GM18498 (cell line): ENCODE data around the gene SLC12A4.
"Not testable (repeated sequence)": the region's sequence is repeated elsewhere in the genome, so short reads cannot be mapped to it uniquely, and the experiment has no call there.

Experiments
- ATAC-seq: cut with Tn5 transposase; IDR thresholded peaks from one replicate; pipeline ENCODE4 v1.9.1; 2021; ENCODE audit warnings: mild to moderate bottlenecking, moderate library complexity; ENCODE audit not compliant: unreplicated experiment

Gene SLC12A4

DNA sequence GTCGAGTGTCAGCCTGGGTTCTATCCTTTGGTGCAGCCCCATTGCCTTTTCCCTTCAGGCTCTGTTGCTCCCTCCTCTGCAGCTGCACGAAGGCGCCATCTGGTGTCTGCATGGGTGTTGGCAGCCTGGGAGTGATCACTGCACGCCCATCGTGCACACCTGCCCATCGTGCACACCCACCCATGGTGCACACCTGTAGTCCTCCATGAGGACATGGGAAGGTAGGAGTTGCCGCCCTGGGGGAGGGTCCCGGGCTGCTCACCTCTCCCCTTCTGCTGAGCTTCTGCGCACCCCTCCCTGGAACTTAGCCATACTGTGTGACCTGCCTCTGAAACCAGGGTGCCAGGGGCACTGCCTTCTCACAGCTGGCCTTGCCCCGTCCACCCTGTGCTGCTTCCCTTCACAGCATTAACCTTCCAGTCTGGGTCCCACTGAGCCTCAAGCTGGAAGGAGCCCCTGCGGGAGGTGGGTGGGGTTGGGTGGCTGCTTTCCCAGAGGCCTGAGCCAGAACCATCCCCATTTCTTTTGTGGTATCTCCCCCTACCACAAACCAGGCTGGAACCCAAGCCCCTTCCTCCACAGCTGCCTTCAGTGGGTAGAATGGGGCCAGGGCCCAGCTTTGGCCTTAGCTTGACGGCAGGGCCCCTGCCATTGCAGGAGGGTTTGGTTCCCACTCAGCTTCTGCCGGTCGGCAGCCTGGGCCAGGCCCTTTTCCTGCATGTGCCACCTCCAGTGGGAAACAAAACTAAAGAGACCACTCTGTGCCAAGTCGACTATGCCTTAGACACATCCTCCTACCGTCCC is 39.7 kb downstream of the SLC12A4 start:
- no peak for ATAC-seq

- ATAC-seq = no peak
These were observed 40.3 kb downstream of the SLC12A4 start for GRCh38 chr16:67928147-67928546.

GRCh38 chr16:67927131-67927941 is 41.1 kb downstream of the SLC12A4 start:
- ATAC-seq = no peak

DNA sequence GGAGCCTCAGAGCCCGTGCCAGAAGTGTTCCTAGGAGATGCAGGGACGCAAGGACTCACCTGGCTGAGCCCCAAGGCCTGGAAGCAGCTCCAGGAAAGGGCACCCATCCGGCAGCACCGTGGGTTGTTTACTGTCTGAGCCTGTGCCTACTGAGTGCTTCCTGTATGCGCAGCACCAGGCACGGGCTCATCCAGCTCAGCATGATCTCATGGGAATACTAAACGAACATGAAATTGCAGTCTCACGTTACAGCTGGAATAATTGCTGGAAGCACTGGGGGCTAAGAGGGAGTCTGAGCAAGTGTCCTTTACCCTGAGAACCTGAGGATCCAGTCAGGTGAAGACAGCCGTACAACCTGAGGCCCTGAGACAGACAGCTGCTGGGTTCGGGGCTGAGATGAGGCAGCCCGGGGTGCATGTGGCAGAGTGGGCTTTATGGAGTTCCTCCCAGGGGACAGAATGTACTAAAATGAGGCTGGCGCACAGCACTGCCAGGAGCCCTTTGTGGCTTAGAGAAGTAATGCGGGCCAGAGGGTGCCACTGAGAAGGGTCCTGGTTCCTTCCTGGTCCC is 42.2 kb downstream of the SLC12A4 start:
- no peak for ATAC-seq

- ATAC-seq = no peak
These were observed 44.1 kb downstream of the SLC12A4 start for GRCh38 chr16:67924140-67924906.

GRCh38 chr16:67923414-67924116 is 44.9 kb downstream of the SLC12A4 start:
- ATAC-seq = no peak

- ATAC-seq = no peak
These were observed 45.7 kb downstream of the SLC12A4 start for GRCh38 chr16:67922740-67923139.

GRCh38 chr16:67922221-67922620 is 46.2 kb downstream of the SLC12A4 start:
- no peak for ATAC-seq

DNA sequence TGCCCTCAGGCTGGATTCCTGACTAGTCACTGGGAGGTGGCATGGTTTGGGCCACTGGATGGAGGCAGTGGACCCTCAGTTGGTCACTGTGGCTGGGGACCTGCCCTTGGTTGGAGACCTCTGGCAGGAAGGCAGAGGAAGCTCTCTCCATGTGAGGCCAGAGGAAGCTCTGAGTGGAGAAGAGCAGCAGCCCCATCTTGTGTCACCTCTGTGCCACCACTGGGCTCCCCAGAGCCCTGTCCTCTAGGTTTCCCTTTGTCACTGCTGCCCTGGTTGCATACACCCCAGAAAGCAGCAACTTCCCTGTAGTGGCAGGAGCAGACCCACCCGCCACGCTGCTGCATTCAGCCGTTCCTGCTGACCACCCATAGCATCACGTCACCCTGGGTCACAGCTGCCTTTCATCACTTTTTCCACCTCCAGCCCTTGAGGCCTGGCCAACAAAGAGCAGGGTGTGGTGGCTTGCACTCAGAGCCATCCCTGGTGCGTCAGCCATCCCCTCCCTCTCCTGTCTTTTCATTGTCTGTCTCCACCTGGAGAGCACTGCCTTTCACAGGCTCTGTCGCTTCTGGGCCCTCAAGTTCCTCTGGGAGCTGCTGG is 48.7 kb downstream of the SLC12A4 start:
- ATAC-seq = no peak

DNA sequence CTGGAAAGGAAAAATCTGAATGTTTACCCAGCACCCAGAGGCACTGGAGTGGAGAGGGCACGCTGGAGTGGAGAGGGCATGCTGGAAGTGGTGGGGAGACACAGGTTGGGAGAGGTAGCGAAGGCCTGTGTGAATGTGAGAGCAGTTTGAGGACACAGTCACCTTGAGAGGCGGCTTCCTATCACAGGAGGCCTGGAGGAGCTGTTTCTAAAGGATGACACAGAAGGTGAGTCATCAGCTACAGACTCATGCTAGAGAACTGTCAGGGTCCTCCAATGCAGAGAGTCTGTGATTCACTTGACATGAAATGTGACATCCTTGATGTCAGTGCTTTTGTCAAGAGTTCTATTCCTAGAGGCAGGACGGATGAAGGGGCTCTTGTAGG is 50.6 kb downstream of the SLC12A4 start:
- no peak for ATAC-seq

DNA sequence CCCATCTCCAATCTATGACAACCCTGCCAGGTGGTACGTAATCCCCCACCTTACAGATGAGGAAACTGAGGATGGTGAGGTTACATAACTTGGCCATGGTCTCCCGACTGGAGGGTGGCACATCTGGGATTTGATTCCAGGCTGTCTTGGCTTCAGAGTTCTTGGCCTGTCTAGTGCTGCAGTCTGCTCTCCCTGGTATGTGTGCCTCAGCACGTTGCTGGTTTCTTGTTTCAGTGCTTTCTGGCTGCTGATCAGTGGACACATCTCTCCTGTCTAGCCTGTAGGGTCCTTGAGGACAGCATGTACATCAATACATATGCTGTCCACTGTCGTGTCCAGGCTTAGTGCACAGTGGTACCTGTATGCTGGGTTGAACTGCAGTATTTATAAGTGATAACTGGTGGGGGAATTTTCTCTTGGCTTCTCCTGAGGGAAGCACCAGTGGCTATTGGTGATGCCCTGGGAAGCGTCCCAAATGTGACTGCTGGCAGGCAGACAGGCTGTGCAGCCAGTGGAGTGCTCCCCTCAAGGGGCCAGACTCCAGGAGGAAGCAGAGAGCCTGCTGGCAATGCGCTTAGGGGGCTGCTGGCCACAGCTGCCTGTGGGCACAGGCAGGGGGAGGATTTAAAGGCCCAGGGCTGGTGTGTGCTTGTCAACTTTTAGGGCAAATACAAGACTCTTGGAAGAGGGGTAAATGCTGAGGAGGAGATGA is 51.1 kb downstream of the SLC12A4 start:
- no peak for ATAC-seq

- ATAC-seq = no peak
These were observed 52.4 kb downstream of the SLC12A4 start for GRCh38 chr16:67915831-67916723.

- ATAC-seq = not testable (repeated sequence)
These were observed 53.0 kb downstream of the SLC12A4 start for GRCh38 chr16:67915496-67915769.

- ATAC-seq = no peak
These were observed 53.5 kb downstream of the SLC12A4 start for GRCh38 chr16:67914758-67915495.

DNA sequence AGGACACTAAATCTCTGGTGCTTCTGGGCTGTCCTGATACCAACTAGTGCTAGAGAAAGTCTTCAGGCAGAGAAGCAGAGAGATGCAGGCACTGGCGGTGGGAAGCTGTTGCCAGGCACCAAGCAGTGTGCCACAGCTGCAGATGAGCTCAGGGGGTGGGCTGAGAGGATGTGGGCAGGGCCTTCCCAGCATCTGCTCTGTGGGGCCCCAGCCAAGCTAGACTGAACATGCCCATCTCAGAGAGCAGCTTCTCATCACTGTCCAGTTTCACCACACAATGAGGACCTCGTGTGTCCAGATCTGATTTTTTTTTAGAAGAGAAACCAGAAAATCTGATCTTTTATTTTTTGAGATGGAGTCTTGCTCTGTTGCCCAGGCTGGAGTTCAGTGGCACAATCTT is 58.3 kb downstream of the SLC12A4 start:
- no peak for ATAC-seq

DNA sequence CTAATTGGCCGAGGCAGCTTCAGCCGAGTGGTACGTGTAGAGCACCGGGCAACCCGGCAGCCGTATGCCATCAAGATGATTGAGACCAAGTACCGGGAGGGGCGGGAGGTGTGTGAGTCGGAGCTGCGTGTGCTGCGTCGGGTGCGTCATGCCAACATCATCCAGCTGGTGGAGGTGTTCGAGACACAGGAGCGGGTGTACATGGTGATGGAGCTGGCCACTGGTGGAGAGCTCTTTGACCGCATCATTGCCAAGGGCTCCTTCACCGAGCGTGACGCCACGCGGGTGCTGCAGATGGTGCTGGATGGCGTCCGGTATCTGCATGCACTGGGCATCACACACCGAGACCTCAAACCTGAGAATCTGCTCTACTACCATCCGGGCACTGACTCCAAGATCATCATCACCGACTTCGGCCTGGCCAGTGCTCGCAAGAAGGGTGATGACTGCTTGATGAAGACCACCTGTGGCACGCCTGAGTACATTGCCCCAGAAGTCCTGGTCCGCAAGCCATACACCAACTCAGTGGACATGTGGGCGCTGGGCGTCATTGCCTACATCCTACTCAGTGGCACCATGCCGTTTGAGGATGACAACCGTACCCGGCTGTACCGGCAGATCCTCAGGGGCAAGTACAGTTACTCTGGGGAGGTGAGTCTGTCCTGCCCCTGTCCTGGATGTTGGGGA is 59.2 kb downstream of the SLC12A4 start:
- ATAC-seq = no peak

DNA sequence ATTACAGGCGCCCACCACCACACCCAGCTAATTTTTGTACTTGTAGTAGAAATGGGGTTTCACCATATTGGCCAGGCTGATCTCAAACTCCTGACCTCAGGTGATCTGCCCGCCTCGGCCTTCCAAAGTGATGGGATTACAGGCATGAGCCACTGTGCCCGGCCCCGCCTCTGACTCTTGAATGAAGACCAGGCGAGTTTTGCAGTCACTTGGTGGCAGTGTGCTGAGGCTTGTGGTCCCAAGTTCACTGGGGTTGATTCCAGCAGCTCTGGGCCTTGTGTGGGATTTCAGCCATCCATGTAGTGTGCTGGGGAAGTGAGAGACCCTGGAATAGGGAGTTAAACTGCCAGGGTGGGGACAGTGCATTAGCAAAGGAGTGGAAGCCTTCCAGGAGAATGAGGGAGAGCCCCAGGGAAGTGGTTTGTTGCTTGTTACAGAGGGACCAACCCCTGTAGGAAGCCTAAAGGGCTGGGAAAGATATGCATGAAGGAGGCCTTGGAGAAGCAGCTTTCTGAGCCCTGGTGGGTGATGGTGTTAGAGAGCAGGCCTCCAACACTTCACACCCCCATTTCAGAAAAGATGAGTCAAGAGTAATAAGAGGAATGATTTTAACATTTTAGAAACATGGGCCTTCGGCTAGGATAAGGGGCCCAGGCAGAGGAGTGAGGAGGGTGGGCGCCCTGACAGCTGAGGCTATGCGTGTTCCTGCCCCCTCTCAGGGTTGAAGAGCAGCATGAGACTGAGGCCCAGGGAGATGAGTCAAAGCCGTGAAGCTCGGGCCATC is 60.8 kb downstream of the SLC12A4 start:
- no peak for ATAC-seq
